GM06990 (cell line): ENCODE data around the gene CLPTM1L.

ENCODE experiments used
- DNase-seq: peaks from one replicate; pipeline ENCODE4 v3.0.0-alpha.2; 2011; ENCODE audit not compliant: insufficient read length; ENCODE audit errors: extremely low read depth
- H3K27me3 ChIP-seq: replicated peaks from 2 replicates; pipeline ENCODE4 v1.6.0; 2011; ENCODE audit warnings: low read length; ENCODE audit not compliant: control insufficient read depth, insufficient read depth
- H3K36me3 ChIP-seq: 2 replicates; pipeline ENCODE4 v1.5.1; 2011; ENCODE audit warnings: low read length; ENCODE audit not compliant: control insufficient read depth, insufficient read depth
- H3K4me3 ChIP-seq: replicated peaks from 2 replicates; pipeline ENCODE4 v1.5.1; 2011; ENCODE audit warnings: low read depth, mild to moderate bottlenecking, control low read depth, low read length
- CTCF ChIP-seq: IDR thresholded peaks from 2 replicates; pipeline ENCODE4 v1.5.1; 2011; ENCODE audit warnings: low read length, control low read depth, mild to moderate bottlenecking, inconsistent platforms; ENCODE audit not compliant: insufficient read depth, poor library complexity, severe bottlenecking

The CLPTM1L gene

DNA sequence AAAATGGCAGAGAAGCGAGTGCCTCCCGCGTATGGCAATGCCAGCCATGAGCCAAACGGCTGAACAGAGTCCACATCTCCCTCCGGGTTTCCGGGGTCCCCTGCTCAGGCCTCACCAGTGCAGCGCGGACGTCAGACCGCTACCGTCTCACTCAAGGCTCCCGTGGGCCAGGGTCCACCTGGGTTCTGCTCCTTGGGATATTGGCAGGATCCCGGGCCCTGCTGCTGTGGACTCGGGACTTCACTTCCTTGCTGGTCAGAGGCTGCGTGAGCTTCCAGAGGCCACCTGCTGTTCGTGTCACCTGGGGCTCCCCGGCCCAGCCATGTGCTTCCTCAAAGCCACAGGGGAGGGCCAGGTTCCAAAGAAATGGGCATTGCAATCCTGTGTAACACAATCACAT, 38.4 kb upstream of the CLPTM1L start:
- no peak for TF ChIP-seq CTCF
- Histone ChIP-seq H3K4me3 (no peak overlapping the region), H3K36me3 (no peaks in the 10 kb centered on the region), H3K27me3 (peaks cover 2% of the 10 kb centered on the region)
- no peak for DNase-seq

DNA sequence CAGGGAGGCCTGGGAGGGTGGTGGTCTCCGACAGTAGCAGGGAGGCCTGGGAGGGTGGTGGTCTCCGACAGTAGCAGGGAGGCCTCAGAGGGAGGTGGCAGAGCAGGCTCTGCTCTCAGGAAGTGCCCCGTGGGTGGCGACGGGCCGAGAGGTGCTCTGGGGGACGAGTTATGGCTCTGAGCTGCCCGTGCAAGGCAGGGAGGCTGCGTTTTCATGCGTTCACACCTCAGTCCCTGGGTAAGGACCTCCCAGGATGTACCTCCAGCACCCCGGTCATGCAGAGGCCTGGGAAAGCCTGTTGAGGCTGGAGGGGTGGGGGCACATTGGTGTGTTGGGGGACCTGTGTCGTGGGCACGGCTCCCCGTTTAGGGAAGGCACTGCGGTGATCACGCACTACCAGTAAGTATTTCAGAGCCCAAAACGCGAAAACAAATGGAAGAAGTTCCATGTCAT, 37.4 kb upstream of the CLPTM1L start:
- no peak for DNase-seq
- no peaks in the 10 kb centered on the region for H3K36me3 ChIP-seq
- H3K27me3 ChIP-seq = peaks cover 2% of the 10 kb centered on the region
- H3K4me3 ChIP-seq = no peak overlapping the region
- TF ChIP-seq CTCF = no peak

- Histone ChIP-seq H3K4me3 (no peak overlapping the region), H3K36me3 (no peaks in the 10 kb centered on the region), H3K27me3 (no peaks in the 10 kb centered on the region; the same call in 1 of the 2 replicates)
- no peak for TF ChIP-seq CTCF
- no peak for DNase-seq
These were observed 36.7 kb upstream of the CLPTM1L start for GRCh38 chr5:1381370-1382247.

- no peak for DNase-seq
- no peak for TF ChIP-seq CTCF
- Histone ChIP-seq H3K4me3 (no peak overlapping the region), H3K27me3 (no peaks in the 10 kb centered on the region; the same call in 1 of the 2 replicates), H3K36me3 (no peaks in the 10 kb centered on the region)
These were observed 36.0 kb upstream of the CLPTM1L start for GRCh38 chr5:1380910-1381309.

- Histone ChIP-seq H3K27me3 (no peaks in the 10 kb centered on the region; the same call in none of the 2 replicates), H3K36me3 (no peaks in the 10 kb centered on the region), H3K4me3 (no peak overlapping the region; the same call in 1 of the 2 replicates)
- TF ChIP-seq CTCF = peak; percentile 56
- peak; percentile 66 for DNase-seq
These were observed 35.3 kb upstream of the CLPTM1L start for GRCh38 chr5:1380011-1380817.
